ENCODE measurements around the gene PRAC1. TPM values are rescaled to one million over a fixed set of nuclear protein-coding genes. Genes with fewer than 3 reads are reported as not detected.

PRAC1 gene
- total and polyA plus RNA-seq, 2 of the 8 experiments (the other 6 are each of a cell fraction or from before 2014, with no cell fraction given) = not detected

GRCh38 chr17:48701864-48702532 is 20.3 kb downstream of the PRAC1 start (continued):
- TF ChIP-seq HDAC2 (IDR thresholded peaks at IDR 0.05; ENCODE audit: borderline replicate concordance in 1 of 2, low read depth in 2 of 2, low read length in 2 of 2) = no peak
- TF ChIP-seq SP2 (IDR thresholded peaks at IDR 0.05; ENCODE audit: low read length) = no peak
- no peak for TF ChIP-seq FOSL1 (IDR thresholded peaks at IDR 0.05; ENCODE audit: insufficient read depth, low read depth, low read length)
- TF ChIP-seq KDM1A (IDR thresholded peaks at IDR 0.05; ENCODE audit: borderline replicate concordance, low read length) = no peak
- TF ChIP-seq CHD2 (IDR thresholded peaks at IDR 0.05; ENCODE audit: low read length) = no peak
- no peak for TF ChIP-seq CHD1 (IDR thresholded peaks at IDR 0.05; ENCODE audit: low read depth, low read length)
- TF ChIP-seq, protein P1, sequence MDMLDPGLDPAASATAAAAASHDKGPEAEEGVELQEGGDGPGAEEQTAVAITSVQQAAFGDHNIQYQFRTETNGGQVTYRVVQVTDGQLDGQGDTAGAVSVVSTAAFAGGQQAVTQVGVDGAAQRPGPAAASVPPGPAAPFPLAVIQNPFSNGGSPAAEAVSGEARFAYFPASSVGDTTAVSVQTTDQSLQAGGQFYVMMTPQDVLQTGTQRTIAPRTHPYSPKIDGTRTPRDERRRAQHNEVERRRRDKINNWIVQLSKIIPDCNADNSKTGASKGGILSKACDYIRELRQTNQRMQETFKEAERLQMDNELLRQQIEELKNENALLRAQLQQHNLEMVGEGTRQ (IDR thresholded peaks at IDR 0.05; ENCODE audit: low read length) = no peak
- no peak for TF ChIP-seq CHD7 (IDR thresholded peaks at IDR 0.05; ENCODE audit: insufficient replicate concordance, low read length)
- no peak for TF ChIP-seq NRF1 (IDR thresholded peaks at IDR 0.05; ENCODE audit: low read depth, low read length)
- no peak for TF ChIP-seq MAFK (IDR thresholded peaks at IDR 0.05; ENCODE audit: low read depth, low read length)
